Ovary (tissue), 3 donors: ENCODE results near the gene PLCB1.

ENCODE experiments used
- EP300 ChIP-seq: sonication (generic); formaldehyde crosslinking; IDR thresholded peaks from one replicate; pipeline ENCODE4 v1.6.1; 2017; ENCODE audit warnings: antibody characterized with exemption
- POLR2A ChIP-seq: fragments of 450-650 bp; IDR thresholded peaks from one replicate; pipeline ENCODE4 v1.6.1; 2017; ENCODE audit warnings: antibody characterized with exemption, mild to moderate bottlenecking, moderate library complexity
- TF ChIP-seq, protein P1 (sequence below), 3 donors: fragments of 450-650 bp in 2 of 3; fragments of 200-600 bp in 1 of 3; IDR thresholded peaks; one replicate each; pipeline versions ENCODE4 v1.5.1 to v1.8.0; 2016 to 2022; ENCODE audit warnings: antibody characterized with exemption in 3 of 3, mild to moderate bottlenecking in 1 of 3
- donor health status: DM: no; HTN: no; CAD: no.

- TF ChIP-seq POLR2A, result no peak
- TF ChIP-seq, protein P1, sequence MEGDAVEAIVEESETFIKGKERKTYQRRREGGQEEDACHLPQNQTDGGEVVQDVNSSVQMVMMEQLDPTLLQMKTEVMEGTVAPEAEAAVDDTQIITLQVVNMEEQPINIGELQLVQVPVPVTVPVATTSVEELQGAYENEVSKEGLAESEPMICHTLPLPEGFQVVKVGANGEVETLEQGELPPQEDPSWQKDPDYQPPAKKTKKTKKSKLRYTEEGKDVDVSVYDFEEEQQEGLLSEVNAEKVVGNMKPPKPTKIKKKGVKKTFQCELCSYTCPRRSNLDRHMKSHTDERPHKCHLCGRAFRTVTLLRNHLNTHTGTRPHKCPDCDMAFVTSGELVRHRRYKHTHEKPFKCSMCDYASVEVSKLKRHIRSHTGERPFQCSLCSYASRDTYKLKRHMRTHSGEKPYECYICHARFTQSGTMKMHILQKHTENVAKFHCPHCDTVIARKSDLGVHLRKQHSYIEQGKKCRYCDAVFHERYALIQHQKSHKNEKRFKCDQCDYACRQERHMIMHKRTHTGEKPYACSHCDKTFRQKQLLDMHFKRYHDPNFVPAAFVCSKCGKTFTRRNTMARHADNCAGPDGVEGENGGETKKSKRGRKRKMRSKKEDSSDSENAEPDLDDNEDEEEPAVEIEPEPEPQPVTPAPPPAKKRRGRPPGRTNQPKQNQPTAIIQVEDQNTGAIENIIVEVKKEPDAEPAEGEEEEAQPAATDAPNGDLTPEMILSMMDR (IDR thresholded peaks at IDR 0.05), result no peak
- TF ChIP-seq EP300, result no peak
These were observed 396.1 kb downstream of the PLCB1 start for GRCh38 chr20:8527998-8528723.
